ENCODE data around the gene IQCC. TPM values are rescaled to one million over a fixed set of nuclear protein-coding genes. Genes with fewer than 3 reads are reported as not detected.
A peak's percentile ranks its signal among the peaks of the same experiment; 100 is the strongest.
"Not testable (repeated sequence)": the region's sequence is repeated elsewhere in the genome, so short reads cannot be mapped to it uniquely, and the experiment has no call there.

Gene IQCC
- 2.6 TPM for total RNA-seq

DNA sequence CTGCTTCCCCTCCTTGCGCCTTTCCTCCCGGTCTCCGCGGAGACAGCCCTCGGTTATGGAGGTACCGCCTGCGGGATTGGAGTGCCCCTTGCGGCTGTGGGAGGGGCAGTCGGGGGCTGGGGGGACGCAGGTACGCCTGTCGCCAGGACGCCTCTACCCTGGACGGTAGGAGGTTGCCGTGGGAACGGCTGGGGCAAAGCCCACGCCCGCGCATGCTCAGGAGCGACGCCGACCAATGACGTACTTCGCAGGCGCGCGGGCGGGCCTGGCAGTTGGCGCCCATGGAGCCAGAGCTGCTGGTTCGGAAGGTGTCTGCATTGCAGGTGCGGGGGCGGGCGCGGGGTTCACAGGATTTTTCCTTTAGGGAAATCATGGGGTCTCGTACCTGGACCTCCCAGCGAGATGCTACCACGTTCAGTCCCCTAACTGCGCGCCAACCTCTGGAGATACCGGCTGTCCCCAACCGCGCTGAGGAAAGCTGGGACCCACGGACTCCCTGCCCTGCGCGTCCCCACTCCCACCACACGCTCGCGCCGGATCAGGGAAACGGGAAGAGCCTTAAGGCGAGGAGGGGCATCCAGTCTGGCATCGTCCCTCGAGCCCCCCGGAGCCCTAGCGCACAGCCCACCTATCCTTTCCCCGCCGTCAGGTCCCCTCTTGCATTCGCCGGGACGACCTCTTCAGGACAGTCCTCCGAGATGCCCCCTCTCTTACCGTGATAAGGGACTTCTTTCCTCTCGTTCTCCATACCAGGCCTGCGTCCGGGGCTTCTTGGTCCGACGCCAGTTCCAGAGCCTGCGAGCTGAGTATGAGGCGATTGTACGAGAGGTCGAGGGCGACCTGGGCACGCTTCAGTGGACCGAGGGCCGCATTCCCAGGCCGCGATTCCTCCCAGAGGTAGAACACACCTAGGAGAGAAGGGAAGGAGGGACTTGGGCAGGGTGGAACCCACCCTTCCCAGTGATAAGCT, at the start of gene IQCC:
IQCC (plus strand) TSS at position 271 of the 970 bp plus-strand sequence; CDS start at position 282, 11 bp downstream.
- H3K36me3 ChIP-seq (ENCODE audit: control insufficient read depth in 3 of 3, insufficient read depth in 3 of 3, low read length in 3 of 3), result peaks cover 0 to 24% (median 12%) of the 10 kb centered on the region in 3 donors
- no peaks in the 10 kb centered on the region for H3K9me3 ChIP-seq (ENCODE audit: control insufficient read depth in 3 of 3, low read length in 3 of 3)
- H3K4me3 ChIP-seq (ENCODE audit: low read length in 3 of 3), result peak within 1 kb of the TSS; percentile 85 to 93 (median 86)
- peaks cover 41 to 46% (median 44%) of the 10 kb centered on the region in 3 donors for H3K4me1 ChIP-seq (ENCODE audit: control insufficient read depth in 3 of 3, insufficient read depth in 3 of 3, low read length in 3 of 3)
- H3K27me3 ChIP-seq (ENCODE audit: control insufficient read depth in 3 of 3, insufficient read depth in 3 of 3, low read length in 3 of 3), result no peaks in the 10 kb centered on the region
- H3K27ac ChIP-seq (ENCODE audit: low read depth, low read length), result peak within 1 kb of the TSS; percentile 56
- H3K9ac ChIP-seq (ENCODE audit: low read depth in 1 of 3, low read length in 3 of 3), result peak within 1 kb of the TSS; percentile 83 to 94 (median 88)

DNA sequence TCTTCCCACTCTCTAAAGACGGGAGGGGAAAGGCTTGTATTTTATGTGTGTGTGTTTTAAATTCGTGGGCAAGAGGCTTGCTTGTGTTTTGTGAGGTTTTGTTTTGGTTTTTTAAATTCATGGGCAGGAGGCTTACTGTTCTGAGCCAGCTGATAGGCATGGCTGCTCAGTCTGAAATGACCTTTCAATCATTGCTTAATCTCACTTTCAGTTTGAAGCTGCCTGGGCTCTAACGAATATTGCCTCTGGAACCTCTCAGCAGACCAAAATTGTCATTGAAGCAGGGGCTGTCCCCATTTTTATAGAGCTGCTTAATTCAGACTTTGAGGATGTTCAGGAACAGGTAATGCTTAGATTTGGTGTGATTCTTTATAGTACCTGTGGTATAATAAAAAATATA, 46.3 kb upstream of the IQCC start:
- no peaks in the 10 kb centered on the region for H3K4me1 ChIP-seq (ENCODE audit: control insufficient read depth in 3 of 3, insufficient read depth in 3 of 3, low read length in 3 of 3)
- no peak overlapping the region for H3K4me3 ChIP-seq (ENCODE audit: low read length in 3 of 3)
- no peaks in the 10 kb centered on the region for H3K9me3 ChIP-seq (ENCODE audit: control insufficient read depth in 3 of 3, low read length in 3 of 3)
- H3K9ac ChIP-seq (ENCODE audit: low read depth in 1 of 3, low read length in 3 of 3), result no peak overlapping the region
- no peaks in the 10 kb centered on the region for H3K27me3 ChIP-seq (ENCODE audit: control insufficient read depth in 3 of 3, insufficient read depth in 3 of 3, low read length in 3 of 3)
- H3K36me3 ChIP-seq (ENCODE audit: control insufficient read depth in 3 of 3, insufficient read depth in 3 of 3, low read length in 3 of 3), result peaks cover 51 to 80% (median 76%) of the 10 kb centered on the region in 3 donors
- H3K27ac ChIP-seq (ENCODE audit: low read depth, low read length), result no peak overlapping the region

DNA sequence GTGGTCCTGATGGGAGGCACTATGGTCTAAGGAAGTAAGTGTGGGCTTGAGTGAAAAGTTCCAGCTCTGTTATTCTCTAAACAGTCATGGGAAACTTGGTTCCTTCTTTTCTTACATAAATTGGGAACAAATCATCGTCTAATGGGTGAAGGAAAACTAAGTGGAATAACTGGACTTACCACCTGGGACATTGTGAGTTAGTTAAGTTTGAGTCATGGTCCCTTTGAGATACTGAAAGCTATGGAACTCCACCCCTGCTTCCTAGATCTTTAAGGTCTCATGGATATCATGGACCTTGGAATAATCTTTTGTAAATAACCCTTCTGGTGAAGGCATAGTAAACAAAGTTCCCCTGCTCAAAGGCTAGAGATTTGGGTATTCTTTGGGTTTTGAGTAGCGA, 42.1 kb upstream of the IQCC start:
- Histone ChIP-seq H3K27ac (ENCODE audit: low read depth, low read length) (no peak overlapping the region), H3K36me3 (ENCODE audit: control insufficient read depth in 3 of 3, insufficient read depth in 3 of 3, low read length in 3 of 3) (peaks cover 40 to 67% (median 64%) of the 10 kb centered on the region in 3 donors)

GRCh38 chr1:32165633-32166032, 39.8 kb upstream of the IQCC start:
- not testable (repeated sequence) for H3K27ac ChIP-seq (ENCODE audit: low read depth, low read length); H3K4me3 ChIP-seq (ENCODE audit: low read length in 3 of 3)
- H3K36me3 ChIP-seq (ENCODE audit: control insufficient read depth in 3 of 3, insufficient read depth in 3 of 3, low read length in 3 of 3), result peaks cover 43 to 66% (median 65%) of the 10 kb centered on the region in 3 donors

More for the DNA sequence above, 42.1 kb upstream of the IQCC start:
- Histone ChIP-seq H3K27me3 (ENCODE audit: control insufficient read depth in 3 of 3, insufficient read depth in 3 of 3, low read length in 3 of 3) (no peaks in the 10 kb centered on the region), H3K4me1 (ENCODE audit: control insufficient read depth in 3 of 3, insufficient read depth in 3 of 3, low read length in 3 of 3) (peaks cover 0 to 6% (median 3%) of the 10 kb centered on the region in 3 donors), H3K9ac (ENCODE audit: low read depth in 1 of 3, low read length in 3 of 3) (no peak overlapping the region), H3K4me3 (ENCODE audit: low read length in 3 of 3) (no peak overlapping the region), H3K9me3 (ENCODE audit: control insufficient read depth in 3 of 3, low read length in 3 of 3) (no peaks in the 10 kb centered on the region)

GRCh38 chr1:32170991-32171390, 34.5 kb upstream of the IQCC start:
- Histone ChIP-seq H3K27ac (ENCODE audit: low read depth, low read length) (no peak overlapping the region), H3K4me1 (ENCODE audit: control insufficient read depth in 3 of 3, insufficient read depth in 3 of 3, low read length in 3 of 3) (peaks cover 0 to under 1% (median 0%) of the 10 kb centered on the region in 3 donors), H3K36me3 (ENCODE audit: control insufficient read depth in 3 of 3, insufficient read depth in 3 of 3, low read length in 3 of 3) (peaks cover 37 to 66% (median 65%) of the 10 kb centered on the region in 3 donors), H3K4me3 (ENCODE audit: low read length in 3 of 3) (no peak overlapping the region), H3K27me3 (ENCODE audit: control insufficient read depth in 3 of 3, insufficient read depth in 3 of 3, low read length in 3 of 3) (no peaks in the 10 kb centered on the region), H3K9me3 (ENCODE audit: control insufficient read depth in 3 of 3, low read length in 3 of 3) (no peaks in the 10 kb centered on the region), H3K9ac (ENCODE audit: low read depth in 1 of 3, low read length in 3 of 3) (no peak overlapping the region)

More at GRCh38 chr1:32165633-32166032, 39.8 kb upstream of the IQCC start:
- not testable (repeated sequence) for H3K9ac ChIP-seq (ENCODE audit: low read depth in 1 of 3, low read length in 3 of 3); H3K4me1 ChIP-seq (ENCODE audit: control insufficient read depth in 3 of 3, insufficient read depth in 3 of 3, low read length in 3 of 3); H3K9me3 ChIP-seq (ENCODE audit: control insufficient read depth in 3 of 3, low read length in 3 of 3); H3K27me3 ChIP-seq (ENCODE audit: control insufficient read depth in 3 of 3, insufficient read depth in 3 of 3, low read length in 3 of 3)

- no peak overlapping the region for H3K9ac ChIP-seq (ENCODE audit: low read depth in 1 of 3, low read length in 3 of 3)
- no peaks in the 10 kb centered on the region for H3K9me3 ChIP-seq (ENCODE audit: control insufficient read depth in 3 of 3, low read length in 3 of 3)
- no peaks in the 10 kb centered on the region for H3K27me3 ChIP-seq (ENCODE audit: control insufficient read depth in 3 of 3, insufficient read depth in 3 of 3, low read length in 3 of 3)
- H3K4me3 ChIP-seq (ENCODE audit: low read length in 3 of 3), result no peak overlapping the region
- no peak overlapping the region for H3K27ac ChIP-seq (ENCODE audit: low read depth, low read length)
- no peaks in the 10 kb centered on the region for H3K4me1 ChIP-seq (ENCODE audit: control insufficient read depth in 3 of 3, insufficient read depth in 3 of 3, low read length in 3 of 3)
- H3K36me3 ChIP-seq (ENCODE audit: control insufficient read depth in 3 of 3, insufficient read depth in 3 of 3, low read length in 3 of 3), result peaks cover 31 to 56% (median 55%) of the 10 kb centered on the region in 3 donors
Observed at GRCh38 chr1:32172621-32173245, 32.7 kb upstream of the IQCC start.

GRCh38 chr1:32178380-32179192, 26.9 kb upstream of the IQCC start:
- Histone ChIP-seq H3K4me1 (ENCODE audit: control insufficient read depth in 3 of 3, insufficient read depth in 3 of 3, low read length in 3 of 3) (peaks cover 27 to 33% (median 28%) of the 10 kb centered on the region in 3 donors), H3K27ac (ENCODE audit: low read depth, low read length) (peak overlapping the region; percentile 96), H3K9ac (ENCODE audit: low read depth in 1 of 3, low read length in 3 of 3) (peak overlapping the region; percentile 92 to 97 (median 95)), H3K27me3 (ENCODE audit: control insufficient read depth in 3 of 3, insufficient read depth in 3 of 3, low read length in 3 of 3) (no peaks in the 10 kb centered on the region), H3K36me3 (ENCODE audit: control insufficient read depth in 3 of 3, insufficient read depth in 3 of 3, low read length in 3 of 3) (peaks cover 6 to 18% (median 16%) of the 10 kb centered on the region in 3 donors), H3K9me3 (ENCODE audit: control insufficient read depth in 3 of 3, low read length in 3 of 3) (no peaks in the 10 kb centered on the region), H3K4me3 (ENCODE audit: low read length in 3 of 3) (peak overlapping the region; percentile 83 to 92 (median 88))

DNA sequence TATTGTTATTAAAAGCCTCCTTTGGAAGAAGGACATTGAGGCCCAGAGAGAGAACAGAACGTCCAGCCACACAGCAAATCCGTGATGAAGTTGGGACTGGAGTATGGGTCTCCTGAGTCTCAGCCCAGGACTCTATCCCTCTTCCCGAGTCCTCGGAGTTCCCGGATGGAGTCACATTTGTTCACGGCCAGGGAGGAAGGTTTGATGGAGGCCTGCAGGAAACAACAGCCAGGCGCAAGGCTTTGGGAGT, 26.4 kb upstream of the IQCC start:
- Histone ChIP-seq H3K36me3 (ENCODE audit: control insufficient read depth in 3 of 3, insufficient read depth in 3 of 3, low read length in 3 of 3) (peaks cover 6 to 21% (median 14%) of the 10 kb centered on the region in 3 donors), H3K27ac (ENCODE audit: low read depth, low read length) (peak overlapping the region; percentile 96), H3K27me3 (ENCODE audit: control insufficient read depth in 3 of 3, insufficient read depth in 3 of 3, low read length in 3 of 3) (no peaks in the 10 kb centered on the region), H3K4me3 (ENCODE audit: low read length in 3 of 3) (peak overlapping the region; percentile 83 to 92 (median 88)), H3K9me3 (ENCODE audit: control insufficient read depth in 3 of 3, low read length in 3 of 3) (no peaks in the 10 kb centered on the region), H3K9ac (ENCODE audit: low read depth in 1 of 3, low read length in 3 of 3) (peak overlapping the region; percentile 92 to 97 (median 95)), H3K4me1 (ENCODE audit: control insufficient read depth in 3 of 3, insufficient read depth in 3 of 3, low read length in 3 of 3) (peaks cover 29 to 36% (median 30%) of the 10 kb centered on the region in 3 donors)

DNA sequence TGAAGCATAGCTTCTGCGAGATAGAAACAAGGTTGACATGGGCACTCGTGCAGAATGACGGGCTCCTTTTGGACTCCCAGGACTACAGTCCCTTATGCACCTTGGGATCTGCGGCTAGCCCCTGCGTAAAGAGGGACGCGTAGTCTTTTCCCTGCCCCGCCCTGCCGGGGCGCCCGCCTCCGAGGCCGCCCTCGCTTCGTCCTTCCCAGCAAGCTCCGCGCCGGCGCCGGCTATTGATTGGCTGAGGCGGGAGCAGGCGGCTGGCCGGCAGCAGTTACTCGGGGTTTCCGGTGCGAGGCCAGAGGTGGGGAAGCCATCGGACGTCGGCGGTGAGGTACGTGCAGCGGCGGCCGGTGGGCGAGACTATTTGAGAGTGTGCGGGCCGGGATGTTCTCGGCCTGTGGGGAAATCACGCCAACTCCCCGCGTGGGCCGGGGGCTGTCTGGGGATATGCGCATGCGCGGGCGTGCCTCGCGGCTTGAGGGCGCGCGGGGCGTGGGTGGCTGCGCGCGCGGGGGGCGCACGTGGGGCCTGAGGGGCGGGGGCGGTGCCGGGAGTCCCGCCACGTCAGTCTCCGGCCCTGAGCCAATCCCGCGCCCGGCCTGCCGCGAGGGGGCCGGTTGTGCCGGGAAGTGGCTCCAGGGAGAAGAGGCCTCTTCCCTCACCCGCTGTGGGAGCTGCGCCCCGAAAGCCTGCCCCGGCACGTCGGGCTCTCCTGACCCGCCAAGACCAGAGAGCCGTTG, 25.9 kb upstream of the IQCC start, which contains the start of gene TXLNA:
TXLNA (plus strand) TSS at position 233 of the 743 bp plus-strand sequence. CDS start 671 bp downstream, outside the sequence.
- peaks cover 11 to 21% (median 17%) of the 10 kb centered on the region in 3 donors for H3K36me3 ChIP-seq (ENCODE audit: control insufficient read depth in 3 of 3, insufficient read depth in 3 of 3, low read length in 3 of 3)
- peak within 1 kb of the TSS; percentile 92 to 97 (median 95) for H3K9ac ChIP-seq (ENCODE audit: low read depth in 1 of 3, low read length in 3 of 3)
- H3K27ac ChIP-seq (ENCODE audit: low read depth, low read length), result peak within 1 kb of the TSS; percentile 96
- H3K4me3 ChIP-seq (ENCODE audit: low read length in 3 of 3), result peak within 1 kb of the TSS; percentile 83 to 92 (median 88)
- no peaks in the 10 kb centered on the region for H3K9me3 ChIP-seq (ENCODE audit: control insufficient read depth in 3 of 3, low read length in 3 of 3)
- H3K27me3 ChIP-seq (ENCODE audit: control insufficient read depth in 3 of 3, insufficient read depth in 3 of 3, low read length in 3 of 3), result no peaks in the 10 kb centered on the region
- H3K4me1 ChIP-seq (ENCODE audit: control insufficient read depth in 3 of 3, insufficient read depth in 3 of 3, low read length in 3 of 3), result peaks cover 34 to 41% (median 35%) of the 10 kb centered on the region in 3 donors

Measured in skeletal muscle tissue (tissue), 4 donors.